MM.1S (cell line): ENCODE measurements around the gene PCDH9.

ENCODE experiments used
- EZH2 ChIP-seq: fragments of 300-600 bp; sonication (generic); optimal IDR thresholded peaks from 2 replicates; pipeline ENCODE3; 2017; ENCODE audit warnings: low read depth, mild to moderate bottlenecking, antibody characterized with exemption, low read length, mixed read lengths
- TF ChIP-seq, protein P1 (sequence below): fragments of 300-600 bp; sonication (generic); IDR thresholded peaks from 2 replicates; pipeline ENCODE4 v1.5.1; 2016; ENCODE audit warnings: antibody characterized with exemption, low read length, mixed read lengths

- TF ChIP-seq, protein P1, sequence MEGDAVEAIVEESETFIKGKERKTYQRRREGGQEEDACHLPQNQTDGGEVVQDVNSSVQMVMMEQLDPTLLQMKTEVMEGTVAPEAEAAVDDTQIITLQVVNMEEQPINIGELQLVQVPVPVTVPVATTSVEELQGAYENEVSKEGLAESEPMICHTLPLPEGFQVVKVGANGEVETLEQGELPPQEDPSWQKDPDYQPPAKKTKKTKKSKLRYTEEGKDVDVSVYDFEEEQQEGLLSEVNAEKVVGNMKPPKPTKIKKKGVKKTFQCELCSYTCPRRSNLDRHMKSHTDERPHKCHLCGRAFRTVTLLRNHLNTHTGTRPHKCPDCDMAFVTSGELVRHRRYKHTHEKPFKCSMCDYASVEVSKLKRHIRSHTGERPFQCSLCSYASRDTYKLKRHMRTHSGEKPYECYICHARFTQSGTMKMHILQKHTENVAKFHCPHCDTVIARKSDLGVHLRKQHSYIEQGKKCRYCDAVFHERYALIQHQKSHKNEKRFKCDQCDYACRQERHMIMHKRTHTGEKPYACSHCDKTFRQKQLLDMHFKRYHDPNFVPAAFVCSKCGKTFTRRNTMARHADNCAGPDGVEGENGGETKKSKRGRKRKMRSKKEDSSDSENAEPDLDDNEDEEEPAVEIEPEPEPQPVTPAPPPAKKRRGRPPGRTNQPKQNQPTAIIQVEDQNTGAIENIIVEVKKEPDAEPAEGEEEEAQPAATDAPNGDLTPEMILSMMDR, result no peak
- no peak for TF ChIP-seq EZH2
Measured at GRCh38 chr13:66429156-66429555, 801.0 kb downstream of the PCDH9 start.
